Activated CD4-positive, alpha-beta T cell treated with anti-CD3 and anti-CD28 coated beads, Interleukin-2, amount 10 ng/mL, durations not matched to agents 24 days and 14 days (primary cell): ENCODE data around the gene PSMB9. TPM values are rescaled to one million over a fixed set of nuclear protein-coding genes. Genes with fewer than 3 reads are reported as not detected.

Experiments
- DNase-seq: peaks from one replicate; pipeline ENCODE4 v3.0.0; 2022
- H3K27ac Mint-ChIP-seq: one replicate; pipeline ENCODE4 v1.8.0; 2022; ENCODE audit warnings: mild to moderate bottlenecking, mixed read lengths
- H3K27me3 Mint-ChIP-seq: one replicate; pipeline ENCODE4 v1.8.0; 2022; ENCODE audit warnings: mixed read lengths
- H3K36me3 Mint-ChIP-seq: one replicate; pipeline ENCODE4 v1.8.0; 2022; ENCODE audit warnings: low read depth, mild to moderate bottlenecking, mixed read lengths
- H3K4me1 Mint-ChIP-seq: one replicate; pipeline ENCODE4 v1.8.0; 2021; ENCODE audit warnings: mixed read lengths
- H3K4me3 Mint-ChIP-seq: one replicate; pipeline ENCODE4 v1.8.0; 2022; ENCODE audit warnings: mild to moderate bottlenecking, moderate library complexity, mixed read lengths
- H3K9me3 Mint-ChIP-seq: one replicate; pipeline ENCODE4 v1.8.0; 2021; ENCODE audit warnings: mixed read lengths
- intact Hi-C: fragments of 100-400 bp; cut with micrococcal nuclease; formaldehyde crosslinking; loops from one replicate; pipeline ENCODE4 v1.15.1; 2023
- total RNA-seq: library from RNA; stranded (reverse); gene quantifications from 2 replicates; pipeline ENCODE4 v1.2.3, GENCODE V29; 2022

Gene PSMB9
- total RNA-seq, 1 donor from 2014 or later, result 257 TPM

DNA sequence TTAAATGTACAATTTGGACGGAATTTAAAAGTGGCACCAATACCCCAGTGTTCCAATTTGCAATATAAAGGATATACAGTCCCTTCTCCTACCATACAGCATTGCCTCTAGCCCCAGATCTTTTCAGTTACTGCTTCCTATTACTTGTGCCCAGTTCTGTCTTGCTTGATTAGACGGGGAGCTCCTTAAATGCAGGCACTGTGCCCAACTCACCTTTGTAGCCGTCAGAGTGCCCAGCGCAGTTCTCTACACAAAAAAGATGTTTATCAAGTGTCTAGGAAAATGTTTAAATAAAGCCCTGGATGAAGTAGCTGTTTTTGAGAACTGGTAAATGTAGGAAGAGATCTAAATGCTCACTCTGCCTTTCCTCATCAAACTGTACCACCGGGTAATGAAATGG lies 23.1 kb upstream of the PSMB9 start:
- Mint-ChIP-seq H3K36me3 (peaks cover 86% of the 10 kb centered on the region), H3K27me3 (no peaks in the 10 kb centered on the region), H3K27ac (peak overlapping the region; percentile 18), H3K4me3 (no peak overlapping the region), H3K9me3 (peaks cover 5% of the 10 kb centered on the region), H3K4me1 (peaks cover 66% of the 10 kb centered on the region)
- peak; percentile 41 for DNase-seq
- intact Hi-C loops, result no loop called here

DNA sequence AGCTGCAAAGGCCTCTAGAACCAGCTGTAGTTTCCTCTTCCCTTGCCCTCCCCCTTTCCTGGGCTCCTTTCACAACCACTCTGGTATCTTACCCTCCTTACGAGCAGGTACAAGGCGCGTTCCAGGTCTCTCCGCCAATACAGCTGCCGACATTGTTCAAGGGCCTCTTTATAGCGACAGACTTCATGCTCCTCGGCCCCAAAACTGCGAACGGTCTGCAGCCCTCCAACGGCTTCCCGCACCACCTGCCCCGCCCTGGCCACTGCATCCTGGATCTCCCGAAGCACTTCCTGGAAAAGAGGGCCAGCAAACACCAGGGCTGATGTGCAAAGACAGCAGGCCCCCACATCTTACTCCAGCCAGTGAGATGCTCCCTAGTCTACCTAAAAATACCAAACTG lies 21.5 kb upstream of the PSMB9 start:
- Mint-ChIP-seq H3K27me3 (no peaks in the 10 kb centered on the region), H3K27ac (no peak overlapping the region), H3K9me3 (peaks cover 5% of the 10 kb centered on the region), H3K4me3 (no peak overlapping the region), H3K4me1 (peaks cover 73% of the 10 kb centered on the region), H3K36me3 (peaks cover 95% of the 10 kb centered on the region)
- DNase-seq, result peak; percentile 53
- intact Hi-C loops, result no loop called here

DNA sequence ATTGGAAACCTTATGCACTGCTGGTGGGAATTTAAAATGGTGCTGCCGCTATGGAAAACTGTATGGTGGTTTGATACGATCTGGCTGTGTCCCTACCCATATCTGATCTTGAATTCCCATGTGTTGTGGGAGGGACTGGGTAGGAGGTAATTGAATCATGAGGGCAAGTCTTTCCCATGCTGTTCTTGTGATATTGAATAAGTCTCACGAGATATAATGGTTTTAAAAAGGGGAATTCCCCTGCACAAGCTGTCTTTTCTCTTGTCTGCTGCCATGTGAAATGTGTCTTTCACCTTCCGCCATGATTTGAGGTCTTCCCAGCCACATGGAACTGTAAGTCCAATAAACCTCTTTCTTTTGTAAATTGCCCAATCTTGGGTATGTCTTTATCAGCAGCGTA lies 20.3 kb upstream of the PSMB9 start:
- peaks cover 5% of the 10 kb centered on the region for H3K9me3 Mint-ChIP-seq
- H3K27ac Mint-ChIP-seq, result peak overlapping the region; percentile 49
- H3K4me1 Mint-ChIP-seq, result peaks cover 69% of the 10 kb centered on the region
- H3K36me3 Mint-ChIP-seq, result peaks cover 87% of the 10 kb centered on the region
- DNase-seq, result peak; percentile 49
- intact Hi-C loops, result no loop called here
- H3K27me3 Mint-ChIP-seq, result no peaks in the 10 kb centered on the region
- H3K4me3 Mint-ChIP-seq, result peak overlapping the region; percentile 56

DNA sequence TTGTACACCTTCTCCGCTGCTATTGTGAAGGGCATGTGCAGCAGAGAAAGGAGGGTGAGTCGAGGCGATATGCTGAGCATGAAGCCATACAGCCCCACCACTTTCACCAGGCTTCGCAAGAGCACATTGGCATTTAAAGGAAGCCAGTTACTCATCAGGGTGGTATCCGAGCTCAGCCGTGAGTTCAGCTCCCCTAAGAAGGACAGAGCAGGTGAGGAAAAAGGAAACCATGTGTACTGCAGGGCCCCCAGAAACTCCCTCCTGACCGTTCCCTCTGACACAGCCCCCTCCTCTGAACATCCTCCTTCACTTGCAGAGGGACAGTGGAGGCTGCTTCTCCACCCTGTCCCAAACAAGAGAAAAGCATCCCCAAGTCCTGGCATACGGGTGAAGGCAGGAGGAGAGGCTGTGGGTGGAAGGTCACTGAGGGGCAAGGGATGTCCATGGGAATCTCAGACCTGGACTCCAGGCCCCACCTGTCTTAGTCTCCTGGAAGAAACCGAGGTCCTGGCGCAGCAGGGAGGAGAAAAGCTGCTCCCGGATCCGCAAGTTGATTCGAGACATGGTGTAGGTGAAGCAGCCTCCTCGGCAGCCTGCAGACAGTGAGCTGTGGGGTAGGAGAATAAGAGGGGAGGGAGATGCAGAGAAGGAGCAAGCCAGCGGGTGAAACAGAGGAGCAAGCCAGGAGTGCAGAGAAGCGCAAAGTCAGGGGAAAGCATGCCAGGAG lies 18.7 kb upstream of the PSMB9 start:
- H3K9me3 Mint-ChIP-seq, result peaks cover 5% of the 10 kb centered on the region
- peaks cover 78% of the 10 kb centered on the region for H3K36me3 Mint-ChIP-seq
- peaks cover 70% of the 10 kb centered on the region for H3K4me1 Mint-ChIP-seq
- H3K27ac Mint-ChIP-seq, result no peak overlapping the region
- peak overlapping the region; percentile 56 for H3K4me3 Mint-ChIP-seq
- intact Hi-C loops, result no loop called here
- peak; percentile 56 for DNase-seq
- no peaks in the 10 kb centered on the region for H3K27me3 Mint-ChIP-seq

DNA sequence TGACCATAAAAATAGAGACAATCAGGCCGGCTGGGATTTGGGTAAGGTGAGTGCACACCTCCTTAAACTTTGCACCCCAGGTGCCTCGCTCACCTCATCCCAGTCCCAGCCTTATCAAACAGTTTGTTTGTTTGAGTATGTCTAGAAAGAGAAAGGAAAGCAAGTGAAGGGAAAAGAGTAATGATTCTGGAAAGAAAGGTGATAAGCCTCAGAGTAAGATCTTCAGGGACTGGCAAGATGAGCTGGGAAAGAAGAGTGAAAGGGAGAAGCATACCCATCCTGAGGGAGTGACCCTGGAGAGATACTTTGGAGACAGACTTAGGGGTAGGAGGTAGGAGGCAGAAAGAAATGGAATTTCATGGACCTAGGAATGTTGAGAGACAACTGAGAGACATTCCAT lies 17.1 kb upstream of the PSMB9 start:
- H3K27ac Mint-ChIP-seq, result peak overlapping the region; percentile 99
- intact Hi-C loops, result no loop called here
- H3K36me3 Mint-ChIP-seq, result peaks cover 80% of the 10 kb centered on the region
- H3K9me3 Mint-ChIP-seq, result peaks cover 5% of the 10 kb centered on the region
- H3K27me3 Mint-ChIP-seq, result no peaks in the 10 kb centered on the region
- peak overlapping the region; percentile 83 for H3K4me3 Mint-ChIP-seq
- H3K4me1 Mint-ChIP-seq, result peaks cover 74% of the 10 kb centered on the region
- DNase-seq, result no peak

DNA sequence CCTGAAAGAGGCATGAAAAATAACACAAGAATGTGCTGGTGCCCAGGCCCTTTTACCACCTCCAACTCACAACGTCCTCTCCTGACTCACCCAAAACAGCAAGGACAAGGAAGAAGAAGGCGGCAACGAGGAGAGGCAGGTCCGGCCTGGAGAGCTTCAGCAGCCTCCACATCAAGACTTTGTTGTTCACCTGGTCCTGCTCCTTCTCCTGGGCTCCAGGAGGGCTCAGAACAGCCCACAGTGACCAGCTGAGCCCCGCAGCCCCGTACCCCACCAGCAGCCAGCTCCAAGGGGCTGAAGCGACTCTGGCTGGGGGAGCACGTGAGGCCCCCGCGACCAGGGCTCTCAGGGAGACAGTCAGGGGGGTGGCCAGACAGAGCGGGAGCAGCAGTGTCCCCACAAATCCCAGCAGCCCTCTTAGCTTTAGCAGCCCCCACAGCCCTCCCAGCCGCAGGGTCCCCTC lies 16.3 kb upstream of the PSMB9 start:
- Mint-ChIP-seq H3K27me3 (no peaks in the 10 kb centered on the region), H3K4me3 (peak overlapping the region; percentile 83), H3K27ac (peak overlapping the region; percentile 99), H3K4me1 (peaks cover 76% of the 10 kb centered on the region), H3K36me3 (peaks cover 80% of the 10 kb centered on the region), H3K9me3 (peaks cover 5% of the 10 kb centered on the region)
- intact Hi-C loops, result loop anchor here (1.0 kb wide), 2 partner anchors 17 to 31 kb away; partner anchors contain the start of gene PSMB9
- peak; percentile 61 for DNase-seq

DNA sequence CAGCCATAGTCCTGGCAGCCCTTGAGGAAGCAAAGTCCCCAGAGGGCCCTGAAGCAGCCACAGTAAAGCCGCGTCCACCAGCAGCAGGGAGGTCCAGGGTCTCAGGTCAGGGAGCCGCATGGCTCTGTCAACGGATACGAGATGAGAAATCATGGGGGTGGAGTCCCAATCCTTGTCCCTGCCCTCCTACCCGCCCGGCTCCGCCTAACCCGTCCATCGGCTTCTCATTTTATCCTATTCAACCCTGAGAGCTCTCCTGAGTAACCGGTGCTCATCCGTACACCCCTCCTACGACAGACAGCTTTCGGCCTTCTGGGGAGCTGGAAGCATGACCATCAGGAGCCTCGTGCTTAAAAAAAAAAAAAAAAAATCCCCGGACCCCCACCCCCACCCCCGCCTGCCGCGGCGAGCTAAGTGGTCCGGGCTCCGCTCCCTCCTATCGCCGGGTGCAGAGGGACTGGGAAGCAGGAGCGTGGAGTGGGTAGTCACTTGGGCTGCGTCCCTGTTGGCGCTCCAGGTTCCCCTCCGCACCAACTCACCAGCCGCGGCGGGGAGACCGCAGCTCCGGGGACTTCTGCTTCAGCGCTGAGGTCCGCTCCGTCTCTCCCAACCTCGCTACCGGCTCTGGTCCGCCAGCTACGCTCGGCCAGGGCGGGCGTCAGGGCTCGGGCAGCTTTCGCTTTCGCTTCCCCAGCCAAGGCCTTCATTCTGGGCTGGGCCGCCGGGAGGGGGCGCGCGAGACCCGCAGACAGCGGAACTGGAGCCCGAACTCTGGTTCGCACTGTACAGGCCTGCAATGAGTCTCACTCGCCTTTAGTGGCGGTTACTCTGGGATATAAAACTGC lies 15.7 kb upstream of the PSMB9 start, which contains the start of gene TAP2:
TSS of gene TAP2 (minus strand) at position 626 of the 845 bp plus-strand sequence. CDS start at position 120, 506 bp downstream.
- Mint-ChIP-seq H3K36me3 (peaks cover 79% of the 10 kb centered on the region), H3K4me3 (peak within 1 kb of the TSS; percentile 83), H3K27ac (peak within 1 kb of the TSS; percentile 99), H3K4me1 (peaks cover 75% of the 10 kb centered on the region), H3K27me3 (no peaks in the 10 kb centered on the region), H3K9me3 (peaks cover 5% of the 10 kb centered on the region)
- peak; percentile 93 for DNase-seq
- intact Hi-C loops, result loop anchor here (1.0 kb wide), 2 partner anchors 16 to 30 kb away; partner anchors contain the start of gene PSMB9

DNA sequence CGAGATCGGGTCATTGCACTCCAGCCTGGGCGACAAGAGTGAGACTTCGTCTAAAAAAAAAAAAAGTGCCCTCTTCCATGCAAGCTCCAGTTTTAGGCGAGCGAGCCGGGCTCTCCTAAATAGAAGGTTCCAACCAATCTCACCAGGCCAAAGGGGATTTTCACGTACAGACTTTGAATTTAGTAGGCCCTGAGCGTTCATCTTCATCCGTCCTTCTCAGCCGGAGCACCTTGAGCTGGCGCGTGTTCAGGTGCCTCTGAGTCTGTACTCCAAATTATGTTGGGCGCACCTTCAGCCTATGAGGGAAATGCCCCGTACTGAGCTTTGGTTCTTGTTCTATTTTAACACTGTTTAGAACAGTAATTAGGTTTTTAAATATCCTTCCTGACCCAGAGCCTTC lies 14.6 kb upstream of the PSMB9 start:
- H3K4me3 Mint-ChIP-seq, result no peak overlapping the region
- DNase-seq, result peak; percentile 58
- H3K36me3 Mint-ChIP-seq, result peaks cover 79% of the 10 kb centered on the region
- intact Hi-C loops, result no loop called here
- no peaks in the 10 kb centered on the region for H3K9me3 Mint-ChIP-seq
- peak overlapping the region; percentile 99 for H3K27ac Mint-ChIP-seq
- peaks cover 65% of the 10 kb centered on the region for H3K4me1 Mint-ChIP-seq
- H3K27me3 Mint-ChIP-seq, result no peaks in the 10 kb centered on the region

DNA sequence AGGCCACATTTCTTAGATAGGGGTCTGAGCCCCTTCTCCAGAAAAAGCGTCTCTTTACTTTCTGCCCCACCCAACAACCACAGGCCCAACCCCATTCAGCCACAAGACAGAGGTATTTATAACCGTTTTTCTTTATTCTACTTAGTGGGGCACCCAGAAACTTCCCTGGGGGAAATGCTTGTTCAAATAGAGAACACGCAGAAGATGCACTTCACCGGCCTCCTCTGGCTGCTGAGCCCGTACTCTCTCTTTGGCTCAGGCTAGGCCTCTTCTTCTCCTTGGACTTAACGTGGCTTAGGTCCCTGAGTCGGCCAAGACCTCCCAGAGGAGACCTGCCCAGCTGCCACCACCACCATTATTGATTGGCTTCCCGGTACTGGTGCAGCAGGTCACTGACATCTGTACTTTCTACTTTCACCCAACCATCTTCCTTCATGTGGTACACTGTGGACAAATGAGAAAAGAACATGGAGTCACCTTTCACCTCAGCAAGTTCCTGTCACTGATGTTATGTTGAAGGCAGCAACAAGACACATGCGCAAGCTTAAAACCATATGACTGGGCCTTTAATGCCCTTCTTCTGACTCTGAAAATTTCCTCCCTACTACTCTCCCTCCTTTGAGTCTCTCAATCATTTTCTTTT lies 13.3 kb upstream of the PSMB9 start:
- DNase-seq, result peak; percentile 79
- peaks cover 79% of the 10 kb centered on the region for H3K36me3 Mint-ChIP-seq
- peak overlapping the region; percentile 99 for H3K4me3 Mint-ChIP-seq
- no peaks in the 10 kb centered on the region for H3K9me3 Mint-ChIP-seq
- no peaks in the 10 kb centered on the region for H3K27me3 Mint-ChIP-seq
- intact Hi-C loops, result loop anchor here (5.0 to 10.0 kb wide), 3 partner anchors 434 to 713 kb away; partner anchors contain the start of genes AGPAT1, ATF6B, B3GALT4 and RNF5
- peak overlapping the region; percentile 99 for H3K27ac Mint-ChIP-seq
- H3K4me1 Mint-ChIP-seq, result peaks cover 61% of the 10 kb centered on the region

DNA sequence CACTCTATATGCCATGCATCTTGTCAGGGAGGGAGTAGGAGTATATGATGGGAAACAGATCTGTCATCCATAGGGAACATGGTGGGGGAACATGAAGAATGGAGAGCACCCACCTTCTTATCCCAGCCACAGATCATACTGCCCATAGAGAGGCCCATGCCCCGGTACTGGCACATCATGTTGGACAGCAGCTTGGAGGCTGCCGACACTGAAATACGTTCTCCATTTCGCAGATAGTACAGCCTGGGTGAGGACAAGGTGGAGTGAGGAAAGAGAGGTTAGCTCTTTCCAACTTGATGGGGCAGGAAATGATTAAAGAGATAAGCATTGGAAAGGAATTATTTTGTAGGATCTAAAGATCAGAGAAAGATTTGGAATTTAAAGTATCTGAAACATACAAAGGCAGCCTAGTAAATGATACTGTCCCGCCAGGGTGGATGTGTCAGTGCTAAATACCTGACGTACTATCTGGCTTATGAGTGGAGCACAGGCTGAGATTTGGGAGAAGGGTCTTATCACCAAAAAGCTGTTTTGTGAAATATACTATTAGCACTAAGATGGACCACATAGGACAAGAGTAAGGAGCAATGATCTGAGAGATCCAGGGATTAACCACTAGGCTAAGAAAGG lies 11.9 kb upstream of the PSMB9 start:
- peak overlapping the region; percentile 99 for H3K27ac Mint-ChIP-seq
- intact Hi-C loops, result loop anchor here (5.0 to 10.0 kb wide), 3 partner anchors 433 to 715 kb away; partner anchors contain the start of genes AGPAT1, ATF6B, B3GALT4 and RNF5
- peaks cover 59% of the 10 kb centered on the region for H3K4me1 Mint-ChIP-seq
- H3K4me3 Mint-ChIP-seq, result peak overlapping the region; percentile 99
- H3K27me3 Mint-ChIP-seq, result no peaks in the 10 kb centered on the region
- H3K9me3 Mint-ChIP-seq, result no peaks in the 10 kb centered on the region
- peak; percentile 58 for DNase-seq
- peaks cover 78% of the 10 kb centered on the region for H3K36me3 Mint-ChIP-seq

DNA sequence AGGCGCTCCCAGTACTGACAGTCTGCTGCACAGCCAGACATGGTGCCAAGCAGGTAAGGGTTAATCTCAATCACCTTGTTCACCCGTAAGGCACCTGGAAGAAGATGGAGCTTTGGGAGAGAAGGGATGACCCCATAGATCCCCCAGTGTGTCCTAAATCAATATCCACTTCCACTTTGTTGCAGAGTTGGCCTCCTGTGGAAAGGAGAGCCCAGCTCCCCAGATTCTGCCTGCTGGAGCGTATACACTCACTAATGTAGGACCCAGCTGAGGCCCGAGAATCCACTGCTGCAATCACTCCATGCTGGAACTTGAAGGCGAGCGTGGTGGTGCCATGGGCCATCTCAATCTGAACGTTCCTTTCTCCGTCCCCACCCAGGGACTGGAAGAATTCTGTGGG lies 11.3 kb upstream of the PSMB9 start:
- H3K4me1 Mint-ChIP-seq, result peaks cover 60% of the 10 kb centered on the region

DNA sequence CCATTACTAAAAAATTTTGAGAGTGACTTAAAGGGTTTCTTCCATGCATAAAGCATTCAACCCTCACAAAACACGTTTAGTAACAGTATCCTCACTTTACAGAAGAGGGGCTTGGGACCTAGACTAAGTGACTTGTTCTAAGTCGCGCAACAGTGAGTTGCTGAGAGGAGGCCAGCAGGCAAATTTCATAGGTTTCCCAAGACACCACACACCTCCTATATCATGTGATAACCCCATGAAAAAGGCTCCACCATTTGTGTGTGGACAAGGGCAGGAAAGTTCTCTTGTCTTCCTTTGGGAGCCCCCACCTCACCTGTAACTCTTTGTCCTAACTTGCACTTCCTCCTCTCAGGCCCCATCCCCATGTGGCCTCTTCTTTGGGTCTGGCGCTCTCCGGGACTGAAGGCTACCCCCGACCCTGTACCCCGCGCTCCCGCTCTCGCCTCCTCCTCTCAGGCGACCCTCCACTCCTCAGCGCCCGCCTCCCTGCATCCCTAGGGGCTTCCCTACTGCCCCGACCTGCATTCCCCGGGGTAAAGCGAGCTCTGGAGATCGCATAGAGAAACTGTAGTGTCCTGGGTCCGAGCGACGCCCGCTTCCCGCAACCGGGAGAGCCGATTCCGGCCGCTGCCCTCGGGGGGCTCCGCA lies 10.5 kb upstream of the PSMB9 start:
- DNase-seq, result no peak
- peak overlapping the region; percentile 99 for H3K4me3 Mint-ChIP-seq
- H3K27ac Mint-ChIP-seq, result peak overlapping the region; percentile 99
- H3K27me3 Mint-ChIP-seq, result no peaks in the 10 kb centered on the region
- H3K36me3 Mint-ChIP-seq, result peaks cover 86% of the 10 kb centered on the region
- H3K9me3 Mint-ChIP-seq, result no peaks in the 10 kb centered on the region
- intact Hi-C loops, result loop anchor here (5.0 to 10.0 kb wide), 3 partner anchors 431 to 716 kb away; partner anchors contain the start of genes AGPAT1, ATF6B, B3GALT4 and RNF5
- H3K4me1 Mint-ChIP-seq, result peaks cover 68% of the 10 kb centered on the region

More for the DNA sequence above, 11.3 kb upstream of the PSMB9 start:
- peak overlapping the region; percentile 99 for H3K27ac Mint-ChIP-seq
- peaks cover 78% of the 10 kb centered on the region for H3K36me3 Mint-ChIP-seq
- H3K9me3 Mint-ChIP-seq, result no peaks in the 10 kb centered on the region
- peak overlapping the region; percentile 99 for H3K4me3 Mint-ChIP-seq
- no peaks in the 10 kb centered on the region for H3K27me3 Mint-ChIP-seq
- intact Hi-C loops, result loop anchor here (5.0 to 10.0 kb wide), 3 partner anchors 432 to 715 kb away; partner anchors contain the start of genes AGPAT1, ATF6B, B3GALT4 and RNF5
- DNase-seq, result peak; percentile 64
